ENCODE results near the gene ATP6V0A1. TPM values are rescaled to one million over a fixed set of nuclear protein-coding genes. Genes with fewer than 3 reads are reported as not detected.

ATP6V0A1 gene
- total RNA-seq, 1 donor from 2014 or later: 78.6 TPM

- H4K20me1 ChIP-seq (ENCODE audit: insufficient read depth, low read length): peaks cover 34% of the 10 kb centered on the region
- H3K79me2 ChIP-seq (ENCODE audit: insufficient read depth, low read length): peaks cover 44% of the 10 kb centered on the region
- H3K27me3 Mint-ChIP-seq (ENCODE audit: low read depth, unreplicated experiment): no peaks in the 10 kb centered on the region
- peaks cover 26% of the 10 kb centered on the region for H3K4me1 ChIP-seq (ENCODE audit: insufficient read depth, low read length)
- H3K27ac Mint-ChIP-seq (ENCODE audit: unreplicated experiment): peak overlapping the region; percentile 79
- peak overlapping the region; percentile 98 for H3K9ac ChIP-seq (ENCODE audit: low read length)
- no peak overlapping the region for H2AFZ ChIP-seq (ENCODE audit: low read depth, low read length)
- H3K4me3 ChIP-seq (ENCODE audit: insufficient read depth, low read depth, low read length): peak overlapping the region; percentile 96
- no peaks in the 10 kb centered on the region for H3K27me3 ChIP-seq (ENCODE audit: insufficient read depth, low read length)
- H3K36me3 ChIP-seq (ENCODE audit: insufficient read depth, low read length): no peaks in the 10 kb centered on the region
- peaks cover 2% of the 10 kb centered on the region for H3K9me3 Mint-ChIP-seq (ENCODE audit: unreplicated experiment)
- H3K4me2 ChIP-seq (ENCODE audit: low read length): peak overlapping the region; percentile 95
- peaks cover 24% of the 10 kb centered on the region for H3K4me1 Mint-ChIP-seq (ENCODE audit: low read depth, unreplicated experiment)
- peak overlapping the region; percentile 99 for H3K4me3 Mint-ChIP-seq (ENCODE audit: unreplicated experiment)
- peak overlapping the region; percentile 70 for H3K27ac ChIP-seq (ENCODE audit: low read depth, low read length)
- TF ChIP-seq CTCF (IDR thresholded peaks at IDR 0.05; ENCODE audit: insufficient read depth, low read depth, low read length) (no peak), EZH2 (IDR thresholded peaks at IDR 0.05; ENCODE audit: insufficient read depth, low read length) (no peak)
- no peak for FAIRE-seq
- no peak for DNase-seq (ENCODE audit: low read depth)
- no peaks in the 10 kb centered on the region for H3K9me3 ChIP-seq (ENCODE audit: insufficient read depth, low read depth, low read length)
- peaks cover 13% of the 10 kb centered on the region for H3K36me3 Mint-ChIP-seq (ENCODE audit: low read depth, unreplicated experiment)
Observed at GRCh38 chr17:42423766-42424165, 34.9 kb upstream of the ATP6V0A1 start.

GRCh38 chr17:42424991-42425610 is 33.6 kb upstream of the ATP6V0A1 start:
- Mint-ChIP-seq H3K27me3 (ENCODE audit: low read depth, unreplicated experiment) (no peaks in the 10 kb centered on the region), H3K4me1 (ENCODE audit: low read depth, unreplicated experiment) (peaks cover 15% of the 10 kb centered on the region), H3K9me3 (ENCODE audit: unreplicated experiment) (peaks cover 2% of the 10 kb centered on the region), H3K27ac (ENCODE audit: unreplicated experiment) (peak overlapping the region; percentile 63), H3K36me3 (ENCODE audit: low read depth, unreplicated experiment) (peaks cover 13% of the 10 kb centered on the region), H3K4me3 (ENCODE audit: unreplicated experiment) (peak overlapping the region; percentile 57)
- H3K4me1 ChIP-seq (ENCODE audit: insufficient read depth, low read length): peaks cover 23% of the 10 kb centered on the region
- no peaks in the 10 kb centered on the region for H3K36me3 ChIP-seq (ENCODE audit: insufficient read depth, low read length)
- DNase-seq (ENCODE audit: low read depth): no peak
- no peak overlapping the region for H3K27ac ChIP-seq (ENCODE audit: low read depth, low read length)
- H3K9me3 ChIP-seq (ENCODE audit: insufficient read depth, low read depth, low read length): no peaks in the 10 kb centered on the region
- peaks cover 30% of the 10 kb centered on the region for H3K79me2 ChIP-seq (ENCODE audit: insufficient read depth, low read length)
- H3K27me3 ChIP-seq (ENCODE audit: insufficient read depth, low read length): no peaks in the 10 kb centered on the region
- no peak overlapping the region for H3K4me2 ChIP-seq (ENCODE audit: low read length)
- no peak overlapping the region for H3K9ac ChIP-seq (ENCODE audit: low read length)
- H4K20me1 ChIP-seq (ENCODE audit: insufficient read depth, low read length): peaks cover 21% of the 10 kb centered on the region
- H2AFZ ChIP-seq (ENCODE audit: low read depth, low read length): no peak overlapping the region
- no peak for FAIRE-seq
- H3K4me3 ChIP-seq (ENCODE audit: insufficient read depth, low read depth, low read length): no peak overlapping the region
- TF ChIP-seq CTCF (IDR thresholded peaks at IDR 0.05; ENCODE audit: insufficient read depth, low read depth, low read length) (no peak), EZH2 (IDR thresholded peaks at IDR 0.05; ENCODE audit: insufficient read depth, low read length) (no peak)
